Calu3 (cell line): ENCODE data around the gene HOXA11. TPM values are rescaled to one million over a fixed set of nuclear protein-coding genes. Genes with fewer than 3 reads are reported as not detected.

Experiments used
- BruUV-seq: library from RNA; stranded (reverse); fragments of 400-500 nt; replicated peaks from 2 replicates; lab custom pipeline; 2021; lab: Mats Ljungman, UMichigan
- CTCF ChIA-PET: fragments of 300-600 bp; sonication (Branson Sonifier 250); formaldehyde crosslinking; loops from one replicate; lab custom pipeline; 2022; ENCODE audit warnings: antibody characterized with exemption; lab: Charles Lee
- DNase-seq: peaks from one replicate; pipeline ENCODE4 v3.0.0; 2022
- H3K27ac Mint-ChIP-seq: one replicate; pipeline ENCODE4 v1.8.0; 2022; ENCODE audit warnings: mixed read lengths; ENCODE audit not compliant: unreplicated experiment
- H3K27me3 Mint-ChIP-seq: one replicate; pipeline ENCODE4 v1.8.0; 2022; ENCODE audit warnings: mixed read lengths; ENCODE audit not compliant: unreplicated experiment
- H3K36me3 Mint-ChIP-seq: one replicate; pipeline ENCODE4 v1.8.0; 2022; ENCODE audit warnings: mild to moderate bottlenecking, moderate library complexity, mixed read lengths; ENCODE audit not compliant: insufficient read depth, unreplicated experiment
- H3K4me1 Mint-ChIP-seq: one replicate; pipeline ENCODE4 v1.8.0; 2022; ENCODE audit warnings: mild to moderate bottlenecking, low read depth, mixed read lengths; ENCODE audit not compliant: unreplicated experiment
- H3K4me3 Mint-ChIP-seq: one replicate; pipeline ENCODE4 v1.8.0; 2022; ENCODE audit warnings: mild to moderate bottlenecking, low read depth, moderate library complexity, mixed read lengths; ENCODE audit not compliant: unreplicated experiment
- H3K9me3 Mint-ChIP-seq: one replicate; pipeline ENCODE4 v1.8.0; 2022; ENCODE audit warnings: low read depth, mixed read lengths; ENCODE audit not compliant: unreplicated experiment
- intact Hi-C: fragments of 100-400 bp; cut with micrococcal nuclease; formaldehyde crosslinking; loops from one replicate; pipeline ENCODE4 v1.10.0; 2022; ENCODE audit not compliant: unreplicated experiment
- total RNA-seq: library from RNA; stranded (reverse); gene quantifications from 2 replicates; pipeline ENCODE4 v1.2.3, GENCODE V29; 2022
- TF ChIP-seq, protein P1 (sequence below): fragments of 200-600 bp; IDR thresholded peaks from one replicate; pipeline ENCODE4 v1.8.0; 2022; ENCODE audit warnings: antibody characterized with exemption; ENCODE audit not compliant: unreplicated experiment

HOXA11 gene
- total RNA-seq, 1 experiment from 2014 or later: 0.54 TPM

DNA sequence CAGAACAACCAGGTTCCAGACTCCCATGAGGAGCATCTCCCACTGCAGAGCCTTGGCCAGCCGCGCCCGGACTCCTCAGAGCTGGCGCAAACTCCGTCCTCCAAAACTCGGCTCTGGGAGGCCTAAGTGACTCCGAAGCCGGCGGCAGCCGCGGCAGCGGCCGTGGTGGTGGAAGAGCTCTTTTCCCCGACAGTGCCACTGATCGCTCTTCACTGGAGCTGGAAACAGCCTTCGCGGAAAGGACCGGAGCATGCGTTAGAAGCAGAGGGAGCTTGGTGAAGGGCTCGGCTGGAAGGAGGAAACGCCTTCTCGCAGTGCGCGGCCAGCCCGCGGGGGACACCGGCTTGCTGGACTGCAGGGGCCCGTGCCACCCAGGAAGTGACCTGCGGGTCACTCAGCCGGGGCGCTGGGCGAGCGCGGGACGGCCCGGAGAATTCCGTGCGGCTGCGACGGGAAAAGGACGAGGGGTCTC, 19.9 kb upstream of the HOXA11 start:
- no peak for DNase-seq
- H3K36me3 Mint-ChIP-seq: peaks cover 12% of the 10 kb centered on the region
- no peaks in the 10 kb centered on the region for H3K9me3 Mint-ChIP-seq
- H3K27ac Mint-ChIP-seq: no peak overlapping the region
- H3K27me3 Mint-ChIP-seq: peaks cover 61% of the 10 kb centered on the region
- CTCF ChIA-PET: no interaction called here
- H3K4me1 Mint-ChIP-seq: peaks cover 10% of the 10 kb centered on the region
- peak overlapping the region; percentile 66 for H3K4me3 Mint-ChIP-seq
- TF ChIP-seq, protein P1, sequence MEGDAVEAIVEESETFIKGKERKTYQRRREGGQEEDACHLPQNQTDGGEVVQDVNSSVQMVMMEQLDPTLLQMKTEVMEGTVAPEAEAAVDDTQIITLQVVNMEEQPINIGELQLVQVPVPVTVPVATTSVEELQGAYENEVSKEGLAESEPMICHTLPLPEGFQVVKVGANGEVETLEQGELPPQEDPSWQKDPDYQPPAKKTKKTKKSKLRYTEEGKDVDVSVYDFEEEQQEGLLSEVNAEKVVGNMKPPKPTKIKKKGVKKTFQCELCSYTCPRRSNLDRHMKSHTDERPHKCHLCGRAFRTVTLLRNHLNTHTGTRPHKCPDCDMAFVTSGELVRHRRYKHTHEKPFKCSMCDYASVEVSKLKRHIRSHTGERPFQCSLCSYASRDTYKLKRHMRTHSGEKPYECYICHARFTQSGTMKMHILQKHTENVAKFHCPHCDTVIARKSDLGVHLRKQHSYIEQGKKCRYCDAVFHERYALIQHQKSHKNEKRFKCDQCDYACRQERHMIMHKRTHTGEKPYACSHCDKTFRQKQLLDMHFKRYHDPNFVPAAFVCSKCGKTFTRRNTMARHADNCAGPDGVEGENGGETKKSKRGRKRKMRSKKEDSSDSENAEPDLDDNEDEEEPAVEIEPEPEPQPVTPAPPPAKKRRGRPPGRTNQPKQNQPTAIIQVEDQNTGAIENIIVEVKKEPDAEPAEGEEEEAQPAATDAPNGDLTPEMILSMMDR: no peak
- intact Hi-C loops: no loop called here
- no TSS peak for BruUV-seq

GRCh38 chr7:27203964-27204594, 19.0 kb upstream of the HOXA11 start:
- CTCF ChIA-PET: no interaction called here
- H3K4me3 Mint-ChIP-seq: no peak overlapping the region
- TF ChIP-seq, protein P1: no peak

GRCh38 chr7:27203365-27203953, 18.4 kb upstream of the HOXA11 start:
- no TSS peak for BruUV-seq
- TF ChIP-seq, protein P1: no peak
- Mint-ChIP-seq H3K9me3 (no peaks in the 10 kb centered on the region), H3K27ac (no peak overlapping the region), H3K36me3 (peaks cover 25% of the 10 kb centered on the region), H3K4me3 (no peak overlapping the region), H3K27me3 (peaks cover 62% of the 10 kb centered on the region), H3K4me1 (peaks cover 10% of the 10 kb centered on the region)
- DNase-seq: no peak
- CTCF ChIA-PET: interaction anchor here (0.5 to 0.7 kb wide), 2 partner anchors 92 to 220 kb away, joined by 3 to 5 read pairs; no protein-coding TSS in a partner anchor
- intact Hi-C loops: no loop called here

More at GRCh38 chr7:27203964-27204594, 19.0 kb upstream of the HOXA11 start:
- no peak for DNase-seq
- no TSS peak for BruUV-seq
- Mint-ChIP-seq H3K27ac (no peak overlapping the region), H3K36me3 (peaks cover 19% of the 10 kb centered on the region), H3K4me1 (peaks cover 10% of the 10 kb centered on the region), H3K27me3 (peaks cover 61% of the 10 kb centered on the region), H3K9me3 (no peaks in the 10 kb centered on the region)
- intact Hi-C loops: no loop called here

- no peak overlapping the region for H3K4me3 Mint-ChIP-seq
- TF ChIP-seq, protein P1: no peak
- no peaks in the 10 kb centered on the region for H3K9me3 Mint-ChIP-seq
- H3K36me3 Mint-ChIP-seq: peaks cover 25% of the 10 kb centered on the region
- no peak for DNase-seq
- intact Hi-C loops: no loop called here
- CTCF ChIA-PET: interaction anchor here (0.7 kb wide), 1 partner anchor 93 kb away, joined by 3 read pairs; no protein-coding TSS in a partner anchor
- H3K27me3 Mint-ChIP-seq: peaks cover 68% of the 10 kb centered on the region
- BruUV-seq: no TSS peak
- peaks cover 10% of the 10 kb centered on the region for H3K4me1 Mint-ChIP-seq
- H3K27ac Mint-ChIP-seq: no peak overlapping the region
Measured at GRCh38 chr7:27202862-27203134, 17.8 kb upstream of the HOXA11 start.
